WTC11 (cell line): ENCODE results near the gene MTHFS.
"Not testable (repeated sequence)": the region's sequence is repeated elsewhere in the genome, so short reads cannot be mapped to it uniquely, and the experiment has no call there.

ENCODE experiments used
- AFF4 ChIP-seq: sonication (generic); formaldehyde crosslinking; IDR thresholded peaks from 2 replicates; pipeline ENCODE4 v1.8.1; 2023; ENCODE audit warnings: mild to moderate bottlenecking, missing genetic modification reagents, borderline replicate concordance
- ATF3 ChIP-seq: sonication (generic); formaldehyde crosslinking; conservative IDR thresholded peaks from 2 replicates; pipeline ENCODE4 v1.8.1; 2022; ENCODE audit warnings: mild to moderate bottlenecking, missing genetic modification reagents
- CTCF ChIP-seq: fragments of 200-600 bp; IDR thresholded peaks from 2 replicates; pipeline ENCODE4 v1.8.0; 2022; ENCODE audit warnings: antibody characterized with exemption
- ETV6 ChIP-seq: sonication (generic); formaldehyde crosslinking; IDR thresholded peaks from 2 replicates; pipeline ENCODE4 v1.8.1; 2022; ENCODE audit warnings: mild to moderate bottlenecking, missing genetic modification reagents
- JUN ChIP-seq: sonication (generic); formaldehyde crosslinking; IDR thresholded peaks from 2 replicates; pipeline ENCODE4 v1.8.0; 2023; ENCODE audit warnings: mild to moderate bottlenecking, missing genetic modification reagents
- TP53 ChIP-seq: sonication (generic); formaldehyde crosslinking; IDR thresholded peaks from 2 replicates; pipeline ENCODE4 v1.8.1; 2023; ENCODE audit warnings: mild to moderate bottlenecking, missing genetic modification reagents
- ZNF416 ChIP-seq: fragments of 250-450 bp; sonication (Bioruptor Pico); IDR thresholded peaks from 2 replicates; pipeline ENCODE4 v1.9.0; 2021; ENCODE audit warnings: mild to moderate bottlenecking, inconsistent platforms
- TF ChIP-seq, protein P1 (sequence below): sonication (generic); formaldehyde crosslinking; IDR thresholded peaks from 2 replicates; pipeline ENCODE4 v1.8.0; 2022; ENCODE audit warnings: mild to moderate bottlenecking, missing genetic modification reagents

GRCh38 chr15:79909556-79910335 is 12.9 kb upstream of the MTHFS start:
- TF ChIP-seq CTCF; AFF4 (CRISPR knock-in tag); ZNF416 (CRISPR knock-in tag); JUN; ETV6 (CRISPR knock-in tag); ATF3 (CRISPR knock-in tag); TP53 (CRISPR knock-in tag): not testable (repeated sequence)
- TF ChIP-seq, protein P1, sequence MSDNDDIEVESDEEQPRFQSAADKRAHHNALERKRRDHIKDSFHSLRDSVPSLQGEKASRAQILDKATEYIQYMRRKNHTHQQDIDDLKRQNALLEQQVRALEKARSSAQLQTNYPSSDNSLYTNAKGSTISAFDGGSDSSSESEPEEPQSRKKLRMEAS (CRISPR knock-in tag) = not testable (repeated sequence)
